GM18519 (cell line): ENCODE results near the gene CMIP.

Experiments used
- ATAC-seq: cut with Tn5 transposase; IDR thresholded peaks from one replicate; pipeline ENCODE4 v1.9.1; 2021; ENCODE audit warnings: mild to moderate bottlenecking, moderate library complexity; ENCODE audit not compliant: unreplicated experiment, low FRiP score

CMIP gene

DNA sequence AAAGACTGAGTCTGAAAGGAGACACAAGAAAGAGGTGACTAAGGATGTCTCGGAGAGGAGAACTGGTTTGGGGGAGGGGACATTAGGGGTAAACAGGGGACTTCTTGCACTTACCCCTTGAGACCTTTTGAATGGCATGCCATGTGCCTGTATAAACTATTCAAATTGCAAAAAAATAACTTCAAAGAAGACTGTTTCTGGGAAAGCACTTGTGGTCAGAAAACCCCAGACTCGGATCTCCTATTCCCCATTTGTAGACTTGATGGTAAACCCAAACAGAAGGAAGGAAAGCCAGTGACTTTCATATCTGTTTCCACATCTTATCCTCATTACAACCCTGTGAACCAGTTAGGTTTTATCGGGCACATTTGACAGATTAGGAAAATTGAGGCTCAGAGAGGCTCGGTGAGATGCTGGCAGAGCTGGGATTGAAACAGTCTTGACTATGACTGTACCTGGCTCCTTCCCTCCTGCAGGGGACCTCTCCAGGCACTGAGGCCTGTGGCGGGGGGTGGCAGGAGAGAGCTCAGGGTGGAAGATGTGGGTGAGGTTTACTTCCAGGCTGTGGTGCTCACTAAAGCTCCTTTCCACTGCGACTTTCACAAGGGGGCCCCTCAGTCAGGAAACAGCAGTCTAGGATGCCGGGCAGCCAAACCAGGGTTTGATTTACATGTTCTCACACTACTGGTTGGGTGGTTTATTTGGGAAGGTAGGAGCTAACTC, 304.0 kb downstream of the CMIP start:
- no peak for ATAC-seq

DNA sequence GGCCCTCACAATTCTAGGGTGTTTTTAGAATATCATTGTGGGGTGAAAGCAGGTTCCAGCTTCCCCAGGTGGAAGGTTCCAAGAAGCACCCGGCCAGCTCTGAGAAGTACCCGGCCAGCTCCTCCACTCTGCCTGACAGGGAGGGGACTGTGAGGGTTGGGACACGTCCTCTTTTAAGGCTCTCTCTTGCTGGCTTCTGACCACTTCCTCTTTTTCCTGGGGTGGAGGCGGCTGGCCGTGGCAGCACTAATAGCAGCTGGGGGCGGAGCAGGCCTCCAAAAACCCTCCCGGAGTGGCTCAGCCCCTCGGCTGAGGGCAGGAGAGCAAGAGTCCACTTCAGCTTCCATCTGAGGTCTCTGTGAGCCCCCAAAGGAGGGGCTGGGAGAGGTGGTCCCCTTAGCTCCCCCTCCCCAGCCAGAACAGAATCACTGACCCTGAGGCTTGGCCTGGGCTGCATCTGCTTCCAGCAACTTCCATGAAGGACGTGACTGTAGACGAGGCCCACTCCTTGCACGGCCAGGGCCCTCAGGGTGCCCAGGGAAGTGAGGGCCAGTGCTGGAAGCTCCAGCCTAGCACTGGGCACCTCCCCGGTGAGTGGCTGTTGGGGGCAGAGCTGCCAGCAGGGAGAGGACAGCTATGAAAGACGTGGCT, 307.7 kb downstream of the CMIP start:
- ATAC-seq, result peak; percentile 79

DNA sequence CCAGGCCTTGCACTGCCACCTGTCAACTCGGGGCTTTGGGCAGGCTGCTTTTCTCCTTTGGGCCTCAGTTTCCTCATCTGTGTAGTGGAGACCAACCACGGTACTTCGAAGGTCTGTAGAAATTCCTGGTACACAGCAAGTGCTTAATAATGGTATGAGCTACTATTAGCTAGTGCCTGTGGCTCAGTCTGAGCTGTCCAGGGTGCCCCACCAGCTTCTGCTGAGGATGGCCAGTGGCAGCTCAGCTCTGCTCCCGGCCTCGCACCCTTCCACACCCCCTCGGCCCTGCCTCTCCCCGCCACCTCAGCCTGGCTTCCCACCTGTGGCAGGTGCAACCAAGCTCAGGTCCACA, 308.2 kb downstream of the CMIP start:
- no peak for ATAC-seq

DNA sequence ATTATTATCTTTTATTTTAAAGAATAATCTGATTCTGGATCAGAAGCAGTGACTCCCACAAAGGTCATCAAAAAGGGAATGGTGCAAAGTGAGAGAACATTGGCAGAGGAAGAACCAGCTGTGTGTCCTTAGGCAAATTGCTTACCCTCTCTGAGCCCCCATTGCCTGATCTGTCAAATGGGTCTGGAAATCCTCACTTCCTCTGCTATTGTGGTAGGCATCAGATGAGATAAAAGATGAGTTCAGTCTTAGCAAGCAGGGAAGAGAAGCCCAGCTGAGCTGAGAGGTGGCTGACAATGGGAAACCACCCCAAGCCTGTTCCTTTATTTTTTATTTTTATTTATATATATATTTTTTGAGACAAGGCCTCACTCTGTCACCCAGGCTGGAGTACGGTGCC, 310.2 kb downstream of the CMIP start:
- ATAC-seq, result no peak

DNA sequence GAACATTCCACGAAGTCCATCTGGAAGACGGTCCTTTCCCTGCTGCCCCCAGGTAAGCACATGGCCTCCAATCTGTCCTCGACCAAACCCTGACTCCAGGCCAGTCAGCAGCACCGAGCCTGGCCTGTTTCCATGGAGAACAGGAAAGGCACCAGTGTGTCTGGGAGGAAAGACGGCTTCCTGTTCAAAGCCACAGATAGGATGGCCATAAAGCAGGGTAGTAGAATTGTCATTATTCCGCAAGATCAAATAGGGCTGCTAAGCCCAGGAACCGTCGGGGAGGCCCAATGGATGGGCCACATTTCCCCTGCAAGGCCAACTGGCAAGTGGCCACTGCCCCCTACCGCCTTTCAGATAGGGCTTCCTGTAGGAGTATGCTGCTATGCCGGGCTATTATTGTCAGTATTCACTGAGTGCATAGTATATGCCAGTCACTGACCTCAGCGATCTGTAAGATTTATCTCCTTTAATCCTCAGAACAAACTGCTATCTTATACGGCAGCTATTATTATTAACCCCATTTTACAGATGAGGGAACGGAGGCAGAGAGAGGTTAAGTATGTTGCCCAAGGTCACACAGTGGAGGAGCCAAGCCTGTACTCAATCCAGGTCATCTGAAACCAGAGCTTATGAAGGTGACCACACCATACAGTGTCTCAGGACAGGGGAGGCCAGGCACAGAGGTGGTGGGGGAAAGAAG, 311.5 kb downstream of the CMIP start:
- no peak for ATAC-seq

DNA sequence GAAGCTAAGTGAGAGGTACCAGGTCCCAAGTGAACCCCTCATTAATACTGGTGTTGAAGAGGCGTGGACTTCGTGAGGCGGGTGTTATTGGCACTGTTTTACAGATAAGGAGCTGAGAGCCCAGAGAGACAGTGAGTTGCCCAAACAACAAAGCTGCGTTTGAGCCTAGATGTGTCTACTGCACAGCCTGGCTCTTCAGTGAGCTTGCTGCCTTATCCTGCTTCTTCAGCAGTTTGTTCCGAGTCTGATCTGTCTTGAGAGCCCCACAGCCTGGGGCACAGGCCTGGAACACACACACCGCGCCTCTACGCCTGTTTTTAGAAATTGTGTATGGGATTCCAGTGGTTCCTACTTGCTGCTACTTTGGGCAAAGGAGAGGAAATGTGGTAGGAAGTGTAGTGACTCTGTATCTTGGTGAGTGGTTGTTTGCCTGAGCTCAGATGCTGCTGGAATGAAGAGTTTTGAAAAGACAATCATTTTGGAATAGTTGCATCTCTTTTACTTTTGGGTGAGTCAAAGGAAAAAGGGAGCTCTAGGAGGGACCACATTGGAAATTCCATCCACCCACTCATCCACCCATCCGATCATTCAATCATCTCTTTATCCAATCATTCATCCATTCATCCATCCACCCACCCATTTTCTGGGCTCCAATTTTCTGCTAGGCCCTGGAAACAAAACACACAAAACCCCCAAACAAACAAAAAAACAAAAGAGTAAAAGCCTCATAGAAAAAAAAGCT, 312.2 kb downstream of the CMIP start:
- ATAC-seq, result no peak

DNA sequence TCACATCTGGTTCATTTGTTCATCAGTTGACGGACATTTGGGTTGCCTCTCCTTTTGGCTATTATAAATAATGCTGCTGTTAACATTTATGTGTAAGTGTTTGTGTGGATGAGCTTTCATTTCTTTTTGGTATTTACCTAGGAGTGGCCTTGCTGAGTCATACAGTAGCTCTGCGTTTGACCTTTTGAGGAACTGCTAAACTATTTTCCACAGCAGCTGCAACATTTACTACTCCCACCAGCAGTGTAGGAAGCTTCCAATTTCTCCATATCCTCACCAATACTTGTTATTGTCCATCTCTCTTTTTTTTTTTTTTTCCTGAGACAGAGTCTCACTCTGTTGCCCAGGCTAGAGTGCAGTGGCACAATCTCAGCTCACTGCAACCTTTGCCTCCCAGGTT, 313.8 kb downstream of the CMIP start:
- no peak for ATAC-seq
